KOPT-K1 (cell line): ENCODE data around the gene ANKRD37.

Experiments used
- H3K27ac ChIP-seq: fragments of 200-600 bp; sonication (generic); 2 replicates; pipeline ENCODE4 v1.5.1; 2016; ENCODE audit warnings: antibody characterized with exemption, mild to moderate bottlenecking, low read depth, low read length; ENCODE audit not compliant: poor library complexity, severe bottlenecking
- H3K36me3 ChIP-seq: fragments of 200-600 bp; sonication (generic); 2 replicates; pipeline ENCODE4 v1.5.1; 2017; ENCODE audit warnings: antibody characterized with exemption, mild to moderate bottlenecking, low read length, moderate library complexity; ENCODE audit not compliant: insufficient read depth
- H3K9me3 ChIP-seq: fragments of 200-600 bp; sonication (generic); 2 replicates; pipeline ENCODE4 v1.5.1; 2017; ENCODE audit warnings: antibody characterized with exemption, low read length, mild to moderate bottlenecking; ENCODE audit not compliant: insufficient read depth, poor library complexity, severe bottlenecking

The ANKRD37 gene

DNA sequence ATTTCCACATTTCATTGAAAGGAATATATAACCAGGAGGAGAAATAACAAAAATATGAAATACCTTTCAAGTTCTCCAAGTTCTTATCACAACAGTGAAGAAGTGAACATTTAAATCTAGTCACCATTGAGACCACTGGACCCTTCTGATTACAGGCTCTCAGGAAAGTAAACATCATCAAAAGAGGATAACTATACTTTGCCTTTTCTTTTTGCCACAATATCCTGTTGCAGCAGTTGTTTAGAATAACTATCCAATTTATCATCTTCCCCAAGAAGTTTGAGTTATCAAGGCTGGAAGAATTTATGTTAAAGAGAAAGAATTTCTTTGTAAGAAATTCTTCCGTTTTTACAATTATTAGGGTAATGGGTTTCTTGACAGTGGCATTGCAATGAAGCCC lies 4.5 kb upstream of the ANKRD37 start:
- Histone ChIP-seq H3K9me3 (no peaks in the 10 kb centered on the region), H3K27ac (no peak overlapping the region), H3K36me3 (0 out of 2 replicates have a peak, but pooled peaks cover 6% of the 10 kb centered on the region)

DNA sequence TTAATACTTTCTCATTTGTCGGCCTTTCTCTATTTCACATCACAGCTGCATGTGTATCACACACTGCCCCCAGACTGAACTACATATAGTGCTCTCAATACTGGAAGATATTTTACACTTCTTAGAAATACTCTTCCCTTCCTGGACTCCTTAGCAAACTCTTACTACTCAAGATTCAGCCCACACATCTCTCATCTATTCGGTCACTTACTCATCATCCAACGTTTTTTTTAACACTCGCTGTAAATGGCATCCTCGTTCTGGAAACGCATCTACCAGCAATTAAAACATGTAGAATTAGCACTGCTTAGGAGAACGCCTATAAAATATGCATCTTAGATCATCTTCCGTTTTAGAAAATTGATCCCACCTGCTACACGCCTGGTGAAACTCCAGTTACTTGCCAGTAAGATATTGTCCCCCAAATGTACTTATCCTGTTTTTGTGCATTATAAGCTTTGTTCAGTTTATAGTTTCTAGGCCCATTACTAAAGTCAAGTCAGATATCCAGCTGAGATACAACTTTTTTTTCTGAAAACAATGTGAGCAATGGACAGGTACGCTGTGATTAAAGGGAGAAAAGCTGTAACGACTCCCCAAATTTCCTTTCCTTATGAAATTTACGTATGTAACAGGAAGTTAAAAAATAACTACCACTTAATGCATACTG lies 1.9 kb upstream of the ANKRD37 start:
- Histone ChIP-seq H3K36me3 (peaks cover 24% of the 10 kb centered on the region), H3K9me3 (no peaks in the 10 kb centered on the region), H3K27ac (peak overlapping the region; percentile 89)

DNA sequence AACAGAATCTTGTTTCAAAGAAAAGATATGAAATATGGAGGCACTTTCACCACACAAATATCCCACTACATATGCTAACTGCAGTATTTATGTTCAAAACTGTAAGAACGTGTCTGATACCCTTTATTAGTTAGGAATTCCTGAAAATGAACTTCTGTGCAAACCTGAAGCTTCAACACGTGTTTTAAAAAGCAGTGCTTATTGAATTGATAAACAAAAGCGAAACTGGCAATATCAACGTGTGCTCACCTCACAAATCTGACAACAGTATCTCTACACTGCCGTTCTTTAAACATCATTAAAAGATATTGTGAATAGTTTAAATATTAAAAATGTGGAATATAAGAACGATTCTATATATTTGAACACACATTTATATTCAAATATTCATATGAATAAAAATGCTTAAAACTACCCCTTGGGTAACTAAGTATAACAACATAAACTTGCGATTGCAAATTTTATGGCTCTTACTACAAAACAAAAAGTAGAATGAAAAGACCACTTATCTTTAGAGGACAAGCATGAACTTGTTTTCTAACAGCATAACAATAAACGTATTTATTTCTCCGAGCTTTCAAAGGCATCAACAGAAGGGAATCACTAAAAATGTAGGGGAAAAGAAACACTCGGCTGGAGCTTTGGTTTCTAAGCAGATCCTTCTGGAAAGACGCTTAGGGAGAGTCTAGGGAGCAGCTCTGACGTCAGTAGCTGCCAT lies 1.2 kb upstream of the ANKRD37 start, which contains the start of gene LRP2BP:
Gene LRP2BP, minus strand, starts transcription at position 687 of the 718 bp plus-strand sequence. CDS start 17,738 bp downstream, outside the sequence.
- Histone ChIP-seq H3K36me3 (peaks cover 31% of the 10 kb centered on the region), H3K27ac (peak within 1 kb of the TSS; percentile 89), H3K9me3 (no peaks in the 10 kb centered on the region)

DNA sequence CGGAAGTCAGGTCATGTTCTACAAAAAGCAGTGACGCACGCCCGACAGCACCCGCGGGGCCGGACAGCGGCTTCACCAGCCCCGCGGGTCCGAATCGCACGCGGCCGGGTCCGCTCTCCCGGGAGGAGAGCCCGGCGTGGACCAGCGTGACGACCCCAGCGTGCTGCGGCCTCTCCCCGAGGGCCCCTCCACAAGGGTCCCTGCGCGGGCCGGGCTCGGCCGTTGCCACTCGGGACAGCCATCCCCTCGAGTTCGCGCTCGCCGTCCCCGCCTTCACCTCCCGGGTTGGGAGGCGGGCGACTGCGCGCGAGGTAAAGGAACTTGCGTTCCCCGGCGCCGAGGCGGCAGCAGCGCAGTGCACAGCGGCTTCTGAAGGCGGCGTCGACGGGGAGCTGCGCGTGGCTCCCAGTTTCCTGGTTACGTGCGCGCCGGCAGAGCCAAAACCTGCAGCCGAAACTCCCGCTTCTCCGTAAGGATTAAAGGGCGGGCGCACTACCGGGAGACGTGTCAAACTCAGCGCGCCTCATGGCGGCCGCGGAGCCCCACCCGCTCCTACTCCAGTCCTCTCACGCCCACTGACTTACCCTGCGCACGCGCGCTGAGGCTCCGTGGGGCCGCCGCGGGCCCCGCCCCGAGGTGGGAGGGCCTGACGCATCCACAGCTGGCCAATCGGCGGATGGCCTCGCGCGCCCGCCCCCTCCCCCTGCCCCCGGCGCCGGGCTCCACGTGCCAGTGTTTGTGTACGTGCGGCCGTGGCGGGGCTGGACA lies 501 bp upstream of the ANKRD37 start:
- Histone ChIP-seq H3K9me3 (no peaks in the 10 kb centered on the region), H3K27ac (peak overlapping the region; percentile 89), H3K36me3 (peaks cover 32% of the 10 kb centered on the region)

DNA sequence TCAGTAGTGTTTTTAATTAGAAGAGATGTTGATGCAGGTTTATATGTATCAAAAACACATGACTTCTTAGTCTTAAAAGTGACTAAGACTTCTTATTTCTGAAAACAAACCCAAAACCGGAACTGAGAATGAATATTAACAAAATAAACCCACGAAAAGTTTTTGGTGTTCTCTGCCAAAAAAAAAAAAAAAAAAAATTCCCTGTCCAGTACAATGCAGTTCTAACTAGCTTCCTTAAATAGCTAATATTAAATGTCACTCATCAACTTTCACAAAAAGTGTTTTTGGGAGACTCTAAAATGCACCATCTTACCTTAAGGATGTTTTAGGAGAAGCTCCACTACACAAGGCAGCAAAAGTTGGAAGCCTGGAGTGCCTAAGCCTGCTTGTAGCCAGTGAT lies 2.0 kb downstream of the ANKRD37 start:
- Histone ChIP-seq H3K36me3 (peaks cover 53% of the 10 kb centered on the region), H3K27ac (no peak overlapping the region), H3K9me3 (no peaks in the 10 kb centered on the region)

DNA sequence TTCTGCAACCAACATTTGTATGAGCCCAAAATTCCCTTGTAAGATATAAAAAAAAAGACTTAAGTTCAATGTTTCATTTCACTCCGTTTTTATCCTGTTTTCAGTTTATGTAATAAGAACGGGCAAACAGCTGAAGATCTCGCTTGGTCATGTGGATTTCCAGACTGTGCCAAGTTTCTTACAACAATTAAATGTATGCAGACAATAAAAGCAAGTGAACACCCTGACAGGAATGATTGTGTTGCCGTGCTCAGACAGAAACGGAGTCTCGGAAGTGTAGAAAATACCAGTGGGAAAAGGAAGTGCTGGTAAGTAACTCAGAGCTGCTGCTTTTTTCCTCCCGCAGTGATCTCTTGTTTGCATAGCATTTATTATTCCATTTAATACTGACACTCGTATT lies 2.8 kb downstream of the ANKRD37 start:
- H3K9me3 ChIP-seq = no peaks in the 10 kb centered on the region
- no peak overlapping the region for H3K27ac ChIP-seq
- peaks cover 53% of the 10 kb centered on the region for H3K36me3 ChIP-seq

DNA sequence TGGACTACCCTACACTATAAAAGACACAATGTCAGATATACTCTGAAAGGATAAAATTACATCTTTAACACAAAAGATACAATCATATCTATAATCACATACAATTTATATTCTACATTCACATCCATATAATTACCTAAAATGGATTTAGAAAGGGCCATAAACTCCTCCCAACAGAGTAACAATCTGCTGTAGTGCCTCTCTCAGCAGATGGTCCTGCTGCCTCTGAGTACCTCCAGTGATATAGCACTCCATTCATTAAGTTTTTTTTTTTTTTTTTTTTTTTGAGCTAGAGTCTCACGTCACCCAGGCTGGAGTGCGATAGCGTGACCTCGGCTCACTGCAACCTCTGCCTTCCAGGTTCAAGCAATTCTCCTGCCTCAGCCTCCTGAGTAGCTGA lies 7.4 kb downstream of the ANKRD37 start:
- Histone ChIP-seq H3K27ac (no peak overlapping the region), H3K9me3 (no peaks in the 10 kb centered on the region), H3K36me3 (peaks cover 58% of the 10 kb centered on the region)

DNA sequence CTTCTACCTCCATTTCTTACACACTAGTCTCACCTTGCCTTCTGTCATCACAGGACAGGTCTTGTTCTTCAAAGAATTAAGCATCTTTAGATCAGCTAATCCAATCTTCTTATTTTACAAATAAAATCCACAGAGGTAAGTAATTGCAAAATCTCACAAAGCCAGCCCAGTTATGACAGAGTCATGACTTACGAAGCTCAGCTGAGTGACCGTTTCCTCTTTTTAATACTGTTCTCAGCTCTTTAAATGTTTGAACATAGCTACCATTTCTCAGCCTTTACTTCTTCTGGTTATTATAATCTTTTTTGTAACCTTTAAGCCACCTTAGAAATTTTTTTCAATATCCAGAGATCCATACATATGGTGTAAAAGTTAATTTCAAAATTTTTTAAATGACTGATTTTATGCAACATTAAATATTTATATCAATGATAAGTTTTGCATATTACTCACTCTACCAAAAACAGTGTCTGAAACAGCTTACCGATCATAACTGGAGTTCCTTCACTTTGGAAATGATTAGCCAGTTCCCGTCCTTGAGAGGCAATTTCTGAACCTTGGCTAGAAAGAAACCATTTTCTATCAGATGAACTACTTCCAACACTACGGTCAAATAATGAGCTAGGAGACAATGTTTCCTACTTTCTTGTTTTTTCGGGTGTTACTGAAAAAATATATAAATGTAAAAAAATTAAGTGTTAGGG lies 8.8 kb downstream of the ANKRD37 start:
- no peaks in the 10 kb centered on the region for H3K9me3 ChIP-seq
- no peak overlapping the region for H3K27ac ChIP-seq
- peaks cover 43% of the 10 kb centered on the region for H3K36me3 ChIP-seq

DNA sequence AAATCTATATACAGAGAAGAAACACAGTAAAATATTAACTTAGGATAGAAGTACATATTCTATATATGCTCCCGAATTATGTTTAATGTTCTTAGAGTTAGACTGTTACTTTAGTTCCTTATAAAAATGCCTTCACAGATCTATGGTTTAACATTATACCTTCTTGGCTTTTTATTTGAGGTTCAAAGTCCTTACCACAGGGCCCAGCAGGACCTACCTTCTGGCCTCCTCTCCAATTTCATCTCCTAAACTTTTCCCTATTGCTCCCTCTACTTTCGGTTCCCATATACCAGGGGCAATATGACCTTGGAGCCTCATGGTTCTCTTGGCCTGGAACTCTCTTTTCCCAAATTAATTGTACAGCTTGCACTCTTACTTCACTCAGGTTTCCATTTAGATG lies 11.8 kb downstream of the ANKRD37 start:
- H3K27ac ChIP-seq = no peak overlapping the region
- peaks cover 25% of the 10 kb centered on the region for H3K36me3 ChIP-seq

DNA sequence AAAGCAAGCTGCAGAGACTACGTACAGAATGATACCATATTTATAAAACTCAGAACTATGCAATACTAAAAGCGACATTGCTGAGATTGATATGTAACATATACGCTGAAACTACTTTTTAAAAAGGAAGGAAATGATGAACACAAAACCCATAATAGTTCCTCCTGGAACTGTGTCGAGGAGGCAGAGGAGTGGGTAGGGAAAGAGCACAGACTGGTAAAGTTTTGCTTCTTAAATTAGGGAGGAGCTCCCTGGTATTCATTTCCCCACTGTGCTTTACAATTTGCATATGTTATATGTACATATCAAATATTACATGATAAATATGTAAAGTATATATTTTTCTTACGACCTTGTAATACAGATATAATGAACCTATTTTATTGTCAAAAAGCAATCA lies 15.2 kb downstream of the ANKRD37 start:
- H3K9me3 ChIP-seq = no peaks in the 10 kb centered on the region
- peaks cover 23% of the 10 kb centered on the region for H3K36me3 ChIP-seq
- H3K27ac ChIP-seq = no peak overlapping the region

More for the DNA sequence above, 11.8 kb downstream of the ANKRD37 start:
- no peaks in the 10 kb centered on the region for H3K9me3 ChIP-seq

DNA sequence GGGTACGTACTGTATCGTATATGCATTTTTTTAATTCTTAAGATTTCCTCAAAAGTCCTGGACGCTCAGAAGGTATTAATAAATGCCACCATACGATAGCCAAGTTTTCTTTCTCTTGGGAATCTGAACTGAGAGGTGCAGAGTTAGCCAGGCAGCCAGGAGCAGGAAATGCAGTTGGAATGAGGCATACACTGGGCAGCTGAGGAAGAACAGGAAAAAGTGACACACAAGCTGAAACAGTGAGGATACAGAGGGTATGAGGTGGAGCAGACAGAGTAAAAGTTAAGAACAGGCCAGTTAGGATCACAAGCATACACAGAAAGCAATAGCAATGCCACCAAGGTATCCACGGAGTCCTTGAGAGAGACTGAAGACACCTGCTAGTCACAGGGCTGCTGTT lies 15.8 kb downstream of the ANKRD37 start:
- H3K27ac ChIP-seq = no peak overlapping the region
- no peaks in the 10 kb centered on the region for H3K9me3 ChIP-seq
- peaks cover 29% of the 10 kb centered on the region for H3K36me3 ChIP-seq

DNA sequence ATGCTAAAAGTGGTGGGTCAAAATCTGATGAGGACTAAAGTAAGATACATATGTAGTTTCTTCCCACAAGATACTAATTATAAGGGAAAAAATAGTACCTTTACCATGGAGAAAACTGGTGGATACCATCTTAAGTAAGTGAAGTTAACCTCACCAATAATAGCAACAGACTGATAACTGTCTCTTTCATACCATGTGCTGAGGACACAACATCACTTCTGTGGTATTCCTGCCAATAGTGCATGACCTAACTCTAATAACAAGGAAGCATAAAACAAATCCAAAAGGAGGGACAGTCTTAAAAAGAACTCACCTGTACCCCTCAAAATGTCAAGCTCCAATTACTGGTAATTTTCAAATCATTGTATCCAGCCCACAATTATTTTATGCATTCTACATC lies 20.3 kb downstream of the ANKRD37 start:
- no peaks in the 10 kb centered on the region for H3K9me3 ChIP-seq
- peaks cover 36% of the 10 kb centered on the region for H3K36me3 ChIP-seq
- H3K27ac ChIP-seq = no peak overlapping the region

DNA sequence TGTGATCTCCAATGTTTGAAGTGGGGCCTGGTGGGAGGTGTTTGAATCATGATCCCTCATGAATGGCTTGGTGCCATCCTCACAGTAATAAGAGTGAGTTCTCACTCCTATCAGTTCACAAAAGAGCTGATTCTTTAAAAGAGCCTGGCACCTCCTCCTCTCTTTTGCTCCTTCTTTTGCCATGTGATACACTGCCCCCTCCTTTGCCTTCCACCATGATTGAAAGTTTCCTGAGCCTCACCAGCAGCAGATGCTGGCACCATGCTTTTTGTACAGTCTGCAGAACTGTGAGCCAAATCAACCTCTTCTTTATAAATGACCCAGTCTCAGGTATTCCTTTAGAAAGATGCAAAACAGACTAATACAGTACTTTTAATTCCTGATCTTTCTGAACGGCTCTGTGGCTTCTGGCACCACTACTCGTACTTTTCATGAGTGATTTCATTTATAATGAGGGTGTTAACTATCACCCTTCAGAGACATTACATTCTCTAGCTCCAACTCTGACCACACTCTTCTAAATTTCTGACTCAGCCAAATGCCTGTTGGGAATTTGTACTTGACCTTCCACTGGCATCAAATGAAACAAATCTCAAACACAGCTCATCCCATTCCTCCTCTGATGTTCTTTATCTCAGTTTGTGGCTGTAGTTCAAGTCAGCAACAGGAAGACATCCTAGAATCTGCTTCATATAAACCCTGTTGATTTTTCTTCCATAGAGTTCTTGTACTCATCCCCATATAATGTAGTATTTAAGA lies 24.9 kb downstream of the ANKRD37 start:
- H3K27ac ChIP-seq = no peak overlapping the region
- H3K9me3 ChIP-seq = no peaks in the 10 kb centered on the region
- H3K36me3 ChIP-seq = peaks cover 24% of the 10 kb centered on the region

DNA sequence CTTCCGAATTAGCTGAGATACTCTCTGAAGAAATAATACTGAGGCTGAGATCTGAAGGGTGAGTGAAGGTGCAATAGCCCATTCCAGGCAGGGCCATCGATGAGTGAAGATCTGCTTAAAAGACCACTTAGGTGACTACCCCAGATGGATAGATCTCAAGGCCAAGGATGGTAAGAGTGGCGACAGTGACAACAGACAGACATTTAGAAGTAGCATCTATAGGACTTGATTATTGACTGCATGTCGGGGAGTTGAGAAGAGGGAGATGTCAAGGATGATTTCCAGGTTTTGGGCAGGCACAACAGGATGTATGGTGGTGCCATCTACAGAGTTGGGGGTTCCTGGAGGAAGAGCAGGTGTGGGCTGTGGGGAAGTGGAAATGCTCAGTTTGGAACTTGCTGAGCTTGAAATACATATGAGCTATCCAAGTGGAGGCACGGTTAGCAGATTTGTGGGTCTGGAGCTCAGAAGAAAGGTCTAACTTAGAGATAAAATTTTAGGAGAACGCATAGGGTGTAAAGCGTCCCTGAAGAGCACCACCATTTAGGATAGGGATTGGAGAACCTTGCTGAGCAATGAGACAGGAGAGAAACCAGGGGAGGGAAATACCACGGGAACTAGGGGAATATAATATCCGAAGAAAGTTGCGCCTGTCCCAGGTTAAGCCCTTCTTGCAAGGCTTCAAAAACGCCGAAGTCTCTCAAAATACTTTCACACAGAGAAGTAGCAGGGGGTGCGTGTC lies 28.4 kb downstream of the ANKRD37 start:
- peaks cover 11% of the 10 kb centered on the region; the same call in 1 of the 2 replicates for H3K36me3 ChIP-seq
- no peaks in the 10 kb centered on the region for H3K9me3 ChIP-seq
- peak overlapping the region; percentile 84 for H3K27ac ChIP-seq
